Mucosa of descending colon (tissue), 3 donors: ENCODE results near the gene ZNF281. TPM values are rescaled to one million over a fixed set of nuclear protein-coding genes. Genes with fewer than 3 reads are reported as not detected.
"Not testable (repeated sequence)": the region's sequence is repeated elsewhere in the genome, so short reads cannot be mapped to it uniquely, and the experiment has no call there.

ENCODE experiments used
- ATAC-seq: fragments of 200-7000 bp; cut with Tn5 transposase; one replicate; pipeline ENCODE4 v1.9.1; 2020; ENCODE audit warnings: mild to moderate bottlenecking, moderate library complexity
- DNase-seq, 3 donors: peaks; one replicate each; pipeline ENCODE4 v3.0.0-alpha.2; 2020
- H3K36me3 ChIP-seq: fragments of 200-600 bp; one replicate; pipeline ENCODE4 v1.8.0; 2021; ENCODE audit warnings: low read depth, mild to moderate bottlenecking
- H3K4me1 ChIP-seq: fragments of 200-600 bp; one replicate; pipeline ENCODE4 v1.8.0; 2021; ENCODE audit warnings: low read depth, mild to moderate bottlenecking
- H3K4me3 ChIP-seq: fragments of 200-600 bp; one replicate; pipeline ENCODE4 v1.8.0; 2021; ENCODE audit warnings: mild to moderate bottlenecking
- H3K9me3 ChIP-seq: fragments of 200-600 bp; one replicate; pipeline ENCODE4 v1.8.0; 2021; ENCODE audit warnings: mild to moderate bottlenecking
- CTCF ChIP-seq: fragments of 200-600 bp; IDR thresholded peaks from one replicate; pipeline ENCODE4 v1.8.0; 2022; ENCODE audit warnings: antibody characterized with exemption, mild to moderate bottlenecking
- intact Hi-C, 2 donors: fragments of 100-400 bp; cut with DNase I in 1 of 2; cut with micrococcal nuclease in 1 of 2; formaldehyde crosslinking; loops; one replicate each; pipeline versions ENCODE4 v1.11.0 to v1.11.1; 2022; cut with DNase I, micrococcal nuclease
- total RNA-seq, 3 donors: library from RNA; stranded (reverse); fragmentation: NEBNext Ultra II Directional in 2 of 3; extraction: Animal tissue kit (Norgen Biotek cat#: 25700) in 2 of 3; gene quantifications; one replicate each; pipeline versions ENCODE4 v1.2.1 to v1.2.4, GENCODE V29; 2021 to 2023
- donor health status: DM: no; HTN: no; CAD: no; lungs with moderate emphysema.
- donor health status: DM: no; HTN: no; CAD: no.
- donor health status: DM: no; HTN: yes; CAD: no.

ZNF281 gene
- total RNA-seq, 3 donors from 2014 or later: 8.4 to 12.3 (median 8.5) TPM

DNA sequence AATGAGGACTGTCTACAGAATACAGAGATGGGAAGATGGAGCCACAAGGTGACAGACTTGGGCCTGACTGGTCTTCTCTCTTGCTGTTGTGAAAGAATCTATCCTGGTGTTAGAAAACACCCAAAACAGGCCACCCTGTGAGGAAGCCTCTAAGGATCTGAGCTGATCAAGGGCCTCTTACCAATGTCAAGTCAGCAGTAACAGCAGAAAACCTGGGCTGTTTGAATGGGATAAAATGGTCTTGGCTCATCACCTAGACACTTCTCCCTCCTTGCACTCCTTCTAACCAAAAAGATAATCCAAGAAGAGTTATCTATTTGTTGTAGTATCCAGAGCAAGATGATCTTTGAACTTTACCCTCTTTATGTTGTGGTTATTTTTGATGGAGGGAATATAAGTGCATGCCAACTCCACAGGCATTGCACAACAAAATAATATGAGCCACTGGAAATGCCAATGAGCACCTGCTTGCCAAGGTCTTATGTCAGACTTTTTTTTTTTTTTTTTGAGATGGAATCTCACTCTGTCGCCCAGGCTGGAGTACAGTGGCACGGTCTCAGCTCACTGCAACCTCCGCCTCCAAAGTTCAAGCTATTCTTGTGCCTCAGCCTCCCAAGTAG, 32.8 kb upstream of the ZNF281 start:
- ATAC-seq: no peak
- Histone ChIP-seq H3K4me3 (no peak overlapping the region), H3K4me1 (peaks cover 9% of the 10 kb centered on the region), H3K9me3 (no peaks in the 10 kb centered on the region), H3K36me3 (no peaks in the 10 kb centered on the region)
- no peak for DNase-seq
- intact Hi-C loops: no loop called here
- TF ChIP-seq CTCF: no peak

GRCh38 chr1:200442023-200442422, 32.2 kb upstream of the ZNF281 start:
- DNase-seq (no peak), ATAC-seq (no peak)
- Histone ChIP-seq H3K36me3 (no peaks in the 10 kb centered on the region), H3K4me3 (no peak overlapping the region), H3K4me1 (peaks cover 12% of the 10 kb centered on the region), H3K9me3 (no peaks in the 10 kb centered on the region)
- no peak for TF ChIP-seq CTCF
- intact Hi-C loops: no loop called here

DNA sequence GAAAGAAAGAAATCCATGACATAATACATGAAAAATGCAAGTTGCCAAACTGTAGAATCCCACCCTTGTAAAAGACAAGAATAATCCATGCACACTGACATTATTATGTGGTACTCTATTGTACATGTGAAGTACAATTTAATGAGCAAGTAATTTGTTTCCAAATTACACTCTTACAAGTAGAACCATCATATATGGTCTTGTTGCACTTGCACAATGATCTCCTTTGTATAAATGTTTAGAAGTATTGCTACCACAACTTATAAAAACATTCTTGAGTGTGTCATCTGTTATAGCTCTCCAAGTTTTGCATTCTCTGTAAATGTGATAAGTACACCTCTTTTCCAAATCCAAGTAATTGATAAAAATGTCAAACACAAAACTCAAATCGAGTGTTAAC, 29.1 kb upstream of the ZNF281 start:
- TF ChIP-seq CTCF: no peak
- H3K9me3 ChIP-seq: no peaks in the 10 kb centered on the region
- ATAC-seq (no peak), DNase-seq (no peak)
- peaks cover 12% of the 10 kb centered on the region for H3K4me1 ChIP-seq
- intact Hi-C loops: no loop called here
- H3K36me3 ChIP-seq: no peaks in the 10 kb centered on the region
- H3K4me3 ChIP-seq: no peak overlapping the region

DNA sequence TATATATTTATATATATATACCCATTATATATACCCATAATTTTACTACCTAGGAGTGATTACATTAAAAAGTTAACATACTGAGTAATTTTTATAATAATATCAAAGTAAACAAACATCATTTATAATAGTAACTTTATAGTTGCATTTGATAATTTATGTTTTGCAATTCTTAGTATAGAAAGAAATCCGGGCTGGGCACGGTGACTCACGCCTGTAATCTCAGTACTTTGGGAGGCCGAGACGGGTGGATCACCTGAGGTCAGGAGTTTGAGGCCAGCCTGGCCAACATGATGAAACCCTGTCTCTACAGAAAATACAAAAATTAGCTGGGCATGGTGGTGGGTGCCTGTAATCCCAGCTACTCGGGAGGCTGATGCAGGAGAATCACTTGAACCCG, 28.6 kb upstream of the ZNF281 start:
- DNase-seq, H3K9me3 ChIP-seq, H3K4me3 ChIP-seq, H3K36me3 ChIP-seq, ATAC-seq, intact Hi-C loops: not testable (repeated sequence)
- H3K4me1 ChIP-seq: peaks cover 12% of the 10 kb centered on the region

DNA sequence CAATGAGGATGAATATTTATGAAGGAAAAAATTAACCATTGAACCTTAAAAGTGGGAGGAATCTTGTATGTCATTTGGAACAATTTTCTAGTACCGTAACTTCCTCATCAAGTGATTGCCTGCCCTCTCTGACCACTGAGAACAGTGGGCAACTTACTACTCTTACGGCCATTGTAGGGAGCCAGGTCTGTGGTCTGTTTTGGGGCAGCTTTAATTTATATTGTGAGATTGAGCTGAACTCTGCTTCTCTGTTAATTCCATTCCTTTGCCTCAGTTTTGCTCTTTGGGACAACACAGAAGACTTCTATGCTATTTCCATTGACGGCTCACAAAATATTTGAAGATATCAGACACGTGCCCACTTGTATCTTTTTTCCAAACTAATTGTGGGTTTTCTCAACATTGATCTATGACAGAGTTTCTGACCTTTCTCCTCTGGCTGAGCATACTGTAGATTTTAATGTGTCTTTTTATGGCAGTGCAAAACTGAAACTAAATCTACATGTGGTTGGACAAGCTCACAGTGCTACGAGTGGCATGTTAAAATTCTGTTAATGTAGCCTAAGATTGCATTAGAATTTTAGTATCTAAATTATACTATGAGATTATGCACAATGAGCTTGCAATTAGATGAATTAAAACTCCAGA, 27.8 kb upstream of the ZNF281 start:
- DNase-seq: no peak
- no peak for TF ChIP-seq CTCF
- intact Hi-C loops: no loop called here
- ATAC-seq: peak; percentile 90
- H3K36me3 ChIP-seq: no peaks in the 10 kb centered on the region
- peaks cover 12% of the 10 kb centered on the region for H3K4me1 ChIP-seq
- H3K9me3 ChIP-seq: no peaks in the 10 kb centered on the region
- H3K4me3 ChIP-seq: no peak overlapping the region

DNA sequence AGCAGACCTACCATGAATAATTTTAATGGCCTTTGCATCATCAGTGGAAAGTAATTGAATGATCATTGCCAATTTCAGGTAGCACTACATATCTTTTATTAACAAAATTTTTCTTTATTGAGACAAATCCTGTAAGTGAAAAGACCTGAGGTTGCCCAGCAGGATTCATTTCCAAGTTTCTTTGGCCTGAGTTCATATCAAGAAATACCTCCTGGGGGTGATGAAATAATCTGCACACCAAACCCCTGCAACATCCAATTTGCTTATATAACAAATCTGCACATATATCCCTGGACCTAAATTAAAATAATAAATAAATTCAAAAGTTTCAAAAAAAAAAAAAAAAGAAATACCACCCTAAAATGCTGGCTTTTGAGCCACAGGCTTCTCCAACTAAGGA, 27.3 kb upstream of the ZNF281 start:
- peaks cover 12% of the 10 kb centered on the region for H3K4me1 ChIP-seq
- no peaks in the 10 kb centered on the region for H3K36me3 ChIP-seq
- no peaks in the 10 kb centered on the region for H3K9me3 ChIP-seq
- ATAC-seq (no peak), DNase-seq (no peak)
- TF ChIP-seq CTCF: no peak
- no peak overlapping the region for H3K4me3 ChIP-seq
- intact Hi-C loops: no loop called here
